ENCODE measurements around the gene SLC1A5. TPM values are rescaled to one million over a fixed set of nuclear protein-coding genes. Genes with fewer than 3 reads are reported as not detected.

The SLC1A5 gene
- total and polyA plus RNA-seq, 7 donors = 3.2 to 12.6 (median 7.8) TPM

- DNase-seq (no peak), ATAC-seq (no peak)
- Histone ChIP-seq H3K27ac (no peak overlapping the region), H3K4me3 (no peak overlapping the region), H3K36me3 (ENCODE audit: insufficient read depth in 1 of 2, low read depth in 1 of 2) (no peaks in the 10 kb centered on the region), H3K4me1 (no peaks in the 10 kb centered on the region), H3K27me3 (ENCODE audit: insufficient read depth in 3 of 3, low read length in 2 of 3) (peaks cover 0 to 1% (median 0%) of the 10 kb centered on the region in 3 donors), H3K9me3 (no peaks in the 10 kb centered on the region)
- no peak for TF ChIP-seq CTCF (IDR thresholded peaks at IDR 0.05)
- WGBS, 3 donors = 61 to 73% (median 63%) methylated on average over 2 of the region's 2 CpGs
- intact Hi-C loops (cut with DNase I) = no loop called here
Measured at GRCh38 chr19:46803555-46803954, 15.2 kb upstream of the SLC1A5 start.

DNA sequence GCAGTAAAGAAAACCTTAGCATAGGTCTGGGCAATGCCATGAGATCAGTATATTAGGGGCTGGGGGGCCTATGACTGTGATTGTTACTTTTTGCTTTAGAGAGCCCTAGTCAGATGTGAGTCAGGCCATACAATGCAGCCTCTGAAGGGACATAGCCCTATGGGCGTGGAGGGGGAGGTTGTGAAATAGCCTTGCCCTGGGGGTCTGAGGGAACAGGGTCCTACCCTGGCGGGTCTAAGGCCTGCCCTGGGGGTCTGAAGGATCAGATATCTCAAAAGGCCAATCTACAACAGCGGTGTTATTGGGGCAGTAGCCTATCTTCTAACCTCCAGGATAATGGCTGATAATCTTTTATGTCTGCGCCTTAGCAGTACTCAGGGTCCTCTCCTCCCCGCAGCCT, 13.8 kb upstream of the SLC1A5 start:
- 96% methylated on average over 5 of the region's 5 CpGs for WGBS, 3 donors
- no peak for TF ChIP-seq CTCF (IDR thresholded peaks at IDR 0.05)
- H3K4me1 ChIP-seq = no peaks in the 10 kb centered on the region
- intact Hi-C loops (cut with DNase I) = no loop called here
- DNase-seq (no peak), ATAC-seq (no peak)
- H3K36me3 ChIP-seq (ENCODE audit: insufficient read depth in 1 of 2, low read depth in 1 of 2) = no peaks in the 10 kb centered on the region
- no peaks in the 10 kb centered on the region for H3K9me3 ChIP-seq
- no peak overlapping the region for H3K27ac ChIP-seq
- H3K4me3 ChIP-seq = no peak overlapping the region
- H3K27me3 ChIP-seq (ENCODE audit: insufficient read depth in 3 of 3, low read length in 2 of 3) = peaks cover 0 to 1% (median 0%) of the 10 kb centered on the region in 3 donors

DNA sequence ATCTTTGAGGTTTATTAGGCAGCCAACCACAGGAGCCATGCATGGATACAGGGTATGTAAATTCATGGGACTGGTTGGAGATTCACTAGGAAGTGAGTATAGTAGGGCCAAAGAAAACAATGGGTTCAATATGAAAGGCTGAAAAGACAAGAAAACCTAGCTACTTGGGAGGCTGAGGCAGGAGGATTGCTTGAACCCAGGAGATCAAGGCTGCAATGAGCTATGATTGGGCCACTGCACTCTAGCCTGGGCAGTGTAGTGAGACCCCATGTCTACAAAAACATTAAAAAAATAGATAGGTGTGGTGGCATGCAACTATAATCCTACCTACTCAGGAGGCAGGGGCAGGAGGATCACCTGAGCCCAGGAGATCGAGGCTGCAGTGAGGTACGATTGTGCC, 10.3 kb upstream of the SLC1A5 start:
- ATAC-seq (no peak), DNase-seq (no peak)
- 93 to 99% (median 96%) methylated on average over 2 of the region's 2 CpGs for WGBS, 3 donors
- H3K4me1 ChIP-seq = no peaks in the 10 kb centered on the region
- intact Hi-C loops (cut with DNase I) = no loop called here
- peaks cover 0 to 6% (median 1%) of the 10 kb centered on the region in 3 donors for H3K27me3 ChIP-seq (ENCODE audit: insufficient read depth in 3 of 3, low read length in 2 of 3)
- no peaks in the 10 kb centered on the region for H3K36me3 ChIP-seq (ENCODE audit: insufficient read depth in 1 of 2, low read depth in 1 of 2)
- H3K27ac ChIP-seq = no peak overlapping the region
- no peak for TF ChIP-seq CTCF (IDR thresholded peaks at IDR 0.05)
- H3K4me3 ChIP-seq = no peak overlapping the region
- no peaks in the 10 kb centered on the region for H3K9me3 ChIP-seq

GRCh38 chr19:46797881-46798280, 9.5 kb upstream of the SLC1A5 start:
- peaks cover 0 to 6% (median 1%) of the 10 kb centered on the region in 3 donors for H3K27me3 ChIP-seq (ENCODE audit: insufficient read depth in 3 of 3, low read length in 2 of 3)
- no peak overlapping the region for H3K27ac ChIP-seq
- intact Hi-C loops (cut with DNase I) = no loop called here
- no peak for DNase-seq
- no peak overlapping the region for H3K4me3 ChIP-seq
- no peaks in the 10 kb centered on the region for H3K36me3 ChIP-seq (ENCODE audit: insufficient read depth in 1 of 2, low read depth in 1 of 2)
- H3K4me1 ChIP-seq = no peaks in the 10 kb centered on the region
- no peaks in the 10 kb centered on the region for H3K9me3 ChIP-seq
- ATAC-seq = no peak
- no peak for TF ChIP-seq CTCF (IDR thresholded peaks at IDR 0.05)
- 95 to 100% (median 100%) methylated on average over 1 of the region's 1 CpG for WGBS, 3 donors

- WGBS, 3 donors = 47 to 55% (median 50%) methylated on average over 5 of the region's 5 CpGs
- no peaks in the 10 kb centered on the region for H3K9me3 ChIP-seq
- H3K4me3 ChIP-seq = no peak overlapping the region
- peaks cover 4% of the 10 kb centered on the region for H3K4me1 ChIP-seq
- intact Hi-C loops (cut with DNase I) = no loop called here
- DNase-seq (no peak), ATAC-seq (no peak)
- peaks cover 0 to 12% (median 0%) of the 10 kb centered on the region in 3 donors for H3K27me3 ChIP-seq (ENCODE audit: insufficient read depth in 3 of 3, low read length in 2 of 3)
- H3K36me3 ChIP-seq (ENCODE audit: insufficient read depth in 1 of 2, low read depth in 1 of 2) = no peaks in the 10 kb centered on the region
- no peak overlapping the region for H3K27ac ChIP-seq
- no peak for TF ChIP-seq CTCF (IDR thresholded peaks at IDR 0.05)
Measured at GRCh38 chr19:46791944-46792343, 3.5 kb upstream of the SLC1A5 start.
